NB4 (cell line): ENCODE measurements around the gene THSD7A.

Experiments used
- DNase-seq: peaks from one replicate; pipeline ENCODE4 v3.0.0; 2010; ENCODE audit warnings: low read depth
- H3K4me3 ChIP-seq: one replicate; pipeline ENCODE4 v1.5.1; 2011; ENCODE audit warnings: mild to moderate bottlenecking, low read depth, low read length, moderate library complexity
- CTCF ChIP-seq: IDR thresholded peaks from one replicate; pipeline ENCODE4 v1.5.1; 2012; ENCODE audit warnings: low read depth, low read length
- MYC ChIP-seq: IDR thresholded peaks from 2 replicates; pipeline ENCODE4 v1.6.1; 2011; ENCODE audit warnings: low read depth, low read length
- POLR2A ChIP-seq: IDR thresholded peaks from 2 replicates; pipeline ENCODE4 v1.6.1; 2011; ENCODE audit warnings: mild to moderate bottlenecking; ENCODE audit not compliant: insufficient read length; ENCODE audit errors: extremely low read depth
- TF ChIP-seq, protein P1 (sequence below): IDR thresholded peaks from 2 replicates; pipeline ENCODE4 v1.6.1; 2011; ENCODE audit warnings: low read depth, low read length

THSD7A gene

GRCh38 chr7:11858622-11859302 is 26.8 kb upstream of the THSD7A start:
- TF ChIP-seq POLR2A = no peak
- no peak for TF ChIP-seq MYC
- TF ChIP-seq CTCF = no peak
- TF ChIP-seq, protein P1, sequence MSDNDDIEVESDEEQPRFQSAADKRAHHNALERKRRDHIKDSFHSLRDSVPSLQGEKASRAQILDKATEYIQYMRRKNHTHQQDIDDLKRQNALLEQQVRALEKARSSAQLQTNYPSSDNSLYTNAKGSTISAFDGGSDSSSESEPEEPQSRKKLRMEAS = no peak
- H3K4me3 ChIP-seq = no peak overlapping the region
- no peak for DNase-seq

GRCh38 chr7:11858026-11858425 is 26.0 kb upstream of the THSD7A start:
- no peak for TF ChIP-seq CTCF
- TF ChIP-seq MYC = no peak
- TF ChIP-seq, protein P1 = no peak
- TF ChIP-seq POLR2A = no peak
- DNase-seq = no peak
- H3K4me3 ChIP-seq = no peak overlapping the region

DNA sequence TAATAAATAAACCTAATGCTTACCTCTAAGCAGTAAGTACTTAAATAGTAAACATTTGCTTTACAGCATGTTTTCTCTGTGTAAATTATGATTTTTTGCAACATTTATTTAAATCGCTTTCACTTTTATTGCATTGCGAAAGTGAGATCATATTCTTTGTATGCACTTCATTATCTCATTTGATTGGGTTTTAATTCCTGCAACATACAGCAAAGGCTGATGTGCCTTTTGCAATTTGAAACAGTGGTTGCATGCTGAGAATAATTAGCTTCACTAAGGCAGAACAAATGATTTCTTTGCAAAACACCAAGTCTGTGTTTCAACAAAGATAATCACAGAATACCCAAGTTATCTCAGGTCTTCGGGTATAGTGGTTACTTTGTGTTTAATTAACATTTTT is 16.3 kb upstream of the THSD7A start:
- H3K4me3 ChIP-seq = no peak overlapping the region
- DNase-seq = no peak
- TF ChIP-seq CTCF (no peak), POLR2A (no peak), MYC (no peak)
- TF ChIP-seq, protein P1 = no peak

- H3K4me3 ChIP-seq = no peak overlapping the region
- DNase-seq = no peak
- TF ChIP-seq, protein P1 = no peak
- no peak for TF ChIP-seq CTCF
- no peak for TF ChIP-seq MYC
- no peak for TF ChIP-seq POLR2A
Measured at GRCh38 chr7:11847336-11847735, 15.3 kb upstream of the THSD7A start.

- DNase-seq = no peak
- no peak overlapping the region for H3K4me3 ChIP-seq
- no peak for TF ChIP-seq CTCF
- TF ChIP-seq, protein P1 = no peak
- TF ChIP-seq MYC = no peak
- no peak for TF ChIP-seq POLR2A
Measured at GRCh38 chr7:11846361-11846955, 14.5 kb upstream of the THSD7A start.
